ENCODE data around the gene FSIP1. TPM values are rescaled to one million over a fixed set of nuclear protein-coding genes. Genes with fewer than 3 reads are reported as not detected.
A peak's percentile ranks its signal among the peaks of the same experiment; 100 is the strongest.

Gene FSIP1
- total RNA-seq, 1 donor from 2014 or later: 0.53 TPM

DNA sequence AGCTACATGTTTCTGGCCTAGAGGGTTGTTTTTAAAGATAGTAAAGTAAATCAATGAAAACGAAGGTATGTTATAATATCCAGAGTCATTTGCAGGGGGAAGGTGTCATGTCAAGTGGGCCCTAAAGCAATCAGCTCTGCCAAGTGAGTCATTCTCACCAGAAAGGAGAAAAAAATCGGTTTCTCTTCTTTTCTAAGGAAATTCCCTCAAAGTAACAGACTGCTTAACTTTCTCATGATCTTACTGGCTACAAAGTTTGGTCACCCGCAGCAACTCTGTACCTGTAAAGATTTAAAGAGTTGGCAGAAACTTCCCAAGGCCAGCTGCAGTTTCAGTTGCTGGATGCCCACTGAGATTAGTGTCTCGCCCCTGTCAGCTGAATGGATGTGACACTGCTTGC lies 5.5 kb upstream of the FSIP1 start:
- H3K27me3 Mint-ChIP-seq: no peaks in the 10 kb centered on the region
- intact Hi-C loops (cut with micrococcal nuclease): loop anchor here (5.0 to 10.0 kb wide), 2 partner anchors 189 to 647 kb away; no protein-coding TSS in a partner anchor
- peaks cover 7% of the 10 kb centered on the region for H3K36me3 Mint-ChIP-seq (ENCODE audit: low read depth)
- H3K4me3 Mint-ChIP-seq: no peak overlapping the region
- DNase-seq (no peak), ATAC-seq (ENCODE audit: low read depth) (no peak)
- POLR2A ChIA-PET: no interaction called here
- no peaks in the 10 kb centered on the region for H3K9me3 Mint-ChIP-seq
- CTCF ChIA-PET: interaction anchor here (1.3 to 2.6 kb wide), 7 partner anchors 11 to 550 kb away, joined by 4 to 13 read pairs (median 6); no protein-coding TSS in a partner anchor
- H3K27ac Mint-ChIP-seq: no peak overlapping the region
- TF ChIP-seq, protein P1, sequence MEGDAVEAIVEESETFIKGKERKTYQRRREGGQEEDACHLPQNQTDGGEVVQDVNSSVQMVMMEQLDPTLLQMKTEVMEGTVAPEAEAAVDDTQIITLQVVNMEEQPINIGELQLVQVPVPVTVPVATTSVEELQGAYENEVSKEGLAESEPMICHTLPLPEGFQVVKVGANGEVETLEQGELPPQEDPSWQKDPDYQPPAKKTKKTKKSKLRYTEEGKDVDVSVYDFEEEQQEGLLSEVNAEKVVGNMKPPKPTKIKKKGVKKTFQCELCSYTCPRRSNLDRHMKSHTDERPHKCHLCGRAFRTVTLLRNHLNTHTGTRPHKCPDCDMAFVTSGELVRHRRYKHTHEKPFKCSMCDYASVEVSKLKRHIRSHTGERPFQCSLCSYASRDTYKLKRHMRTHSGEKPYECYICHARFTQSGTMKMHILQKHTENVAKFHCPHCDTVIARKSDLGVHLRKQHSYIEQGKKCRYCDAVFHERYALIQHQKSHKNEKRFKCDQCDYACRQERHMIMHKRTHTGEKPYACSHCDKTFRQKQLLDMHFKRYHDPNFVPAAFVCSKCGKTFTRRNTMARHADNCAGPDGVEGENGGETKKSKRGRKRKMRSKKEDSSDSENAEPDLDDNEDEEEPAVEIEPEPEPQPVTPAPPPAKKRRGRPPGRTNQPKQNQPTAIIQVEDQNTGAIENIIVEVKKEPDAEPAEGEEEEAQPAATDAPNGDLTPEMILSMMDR (IDR thresholded peaks at IDR 0.05): no peak
- peaks cover 30% of the 10 kb centered on the region for H3K4me1 Mint-ChIP-seq

DNA sequence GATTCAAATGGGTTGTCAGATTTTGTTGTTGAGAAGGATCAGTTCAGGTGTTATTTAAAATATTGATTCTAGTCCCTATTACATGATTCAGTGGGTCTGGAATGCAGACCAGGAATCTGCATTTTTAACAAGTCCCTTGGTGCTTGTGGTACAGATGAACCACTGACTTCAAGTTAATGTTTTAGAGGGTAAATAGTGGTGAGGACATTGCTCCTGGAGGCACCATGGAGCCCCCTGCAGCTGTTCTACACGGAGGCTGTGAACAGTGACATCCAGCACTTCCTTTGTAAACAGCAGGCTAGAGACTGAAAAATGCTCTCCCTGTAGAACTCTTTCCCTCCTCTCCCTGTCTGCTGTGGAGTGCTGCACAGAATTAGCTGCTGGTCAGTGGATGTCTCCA lies 4.8 kb upstream of the FSIP1 start:
- no peaks in the 10 kb centered on the region for H3K27me3 Mint-ChIP-seq
- H3K9me3 Mint-ChIP-seq: no peaks in the 10 kb centered on the region
- peaks cover 12% of the 10 kb centered on the region for H3K36me3 Mint-ChIP-seq (ENCODE audit: low read depth)
- TF ChIP-seq, protein P1 (IDR thresholded peaks at IDR 0.05): no peak
- ATAC-seq (ENCODE audit: low read depth) (no peak), DNase-seq (no peak)
- H3K4me3 Mint-ChIP-seq: no peak overlapping the region
- no peak overlapping the region for H3K27ac Mint-ChIP-seq
- ChIA-PET POLR2A (no interaction called here), CTCF (interaction anchor here (1.3 to 2.6 kb wide), 6 partner anchors 31 to 551 kb away, joined by 4 to 13 read pairs (median 7); no protein-coding TSS in a partner anchor)
- intact Hi-C loops (cut with micrococcal nuclease): loop anchor here (5.0 to 10.0 kb wide), 2 partner anchors 190 to 647 kb away; no protein-coding TSS in a partner anchor
- peaks cover 33% of the 10 kb centered on the region for H3K4me1 Mint-ChIP-seq

DNA sequence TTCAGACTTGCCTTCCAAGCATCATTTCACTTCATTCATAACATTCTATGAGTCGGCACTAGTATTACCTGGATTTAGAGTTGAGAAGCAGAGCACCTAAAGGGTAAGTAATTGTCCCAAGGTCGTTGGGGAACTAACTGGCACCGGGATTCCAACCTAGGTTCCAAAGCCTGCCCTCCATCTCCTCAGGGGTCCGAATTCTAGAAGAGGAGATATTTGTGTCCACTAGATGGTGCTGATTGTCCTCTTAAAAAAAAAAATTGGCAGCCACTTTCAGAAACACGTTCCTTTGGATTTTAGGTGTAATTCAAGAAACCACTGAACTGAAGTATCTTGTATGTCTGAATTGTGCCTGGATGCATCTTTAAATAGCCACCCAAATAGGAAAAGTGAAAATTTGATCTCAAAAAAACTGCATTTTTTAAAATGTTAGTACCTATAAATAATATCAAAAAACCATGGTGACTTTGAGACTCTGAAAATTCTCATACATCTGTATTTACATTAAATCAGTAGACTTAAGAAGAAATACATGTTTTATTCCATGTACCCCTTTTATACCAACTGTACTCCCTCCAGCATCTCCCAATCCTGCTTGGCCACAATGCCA lies 3.9 kb upstream of the FSIP1 start:
- peaks cover 41% of the 10 kb centered on the region for H3K4me1 Mint-ChIP-seq
- no peaks in the 10 kb centered on the region for H3K27me3 Mint-ChIP-seq
- no peak overlapping the region for H3K4me3 Mint-ChIP-seq
- no peak overlapping the region for H3K27ac Mint-ChIP-seq
- POLR2A ChIA-PET: no interaction called here
- H3K9me3 Mint-ChIP-seq: no peaks in the 10 kb centered on the region
- peaks cover 14% of the 10 kb centered on the region for H3K36me3 Mint-ChIP-seq (ENCODE audit: low read depth)
- DNase-seq: no peak
- no peak for ATAC-seq (ENCODE audit: low read depth)
- TF ChIP-seq, protein P1 (IDR thresholded peaks at IDR 0.05): no peak
- CTCF ChIA-PET: interaction anchor here (1.8 to 2.3 kb wide), 2 partner anchors 431 to 487 kb away, joined by 6 to 14 read pairs; no protein-coding TSS in a partner anchor
- intact Hi-C loops (cut with micrococcal nuclease): loop anchor here (1.0 to 10.0 kb wide), 6 partner anchors 89 to 648 kb away; no protein-coding TSS in a partner anchor

DNA sequence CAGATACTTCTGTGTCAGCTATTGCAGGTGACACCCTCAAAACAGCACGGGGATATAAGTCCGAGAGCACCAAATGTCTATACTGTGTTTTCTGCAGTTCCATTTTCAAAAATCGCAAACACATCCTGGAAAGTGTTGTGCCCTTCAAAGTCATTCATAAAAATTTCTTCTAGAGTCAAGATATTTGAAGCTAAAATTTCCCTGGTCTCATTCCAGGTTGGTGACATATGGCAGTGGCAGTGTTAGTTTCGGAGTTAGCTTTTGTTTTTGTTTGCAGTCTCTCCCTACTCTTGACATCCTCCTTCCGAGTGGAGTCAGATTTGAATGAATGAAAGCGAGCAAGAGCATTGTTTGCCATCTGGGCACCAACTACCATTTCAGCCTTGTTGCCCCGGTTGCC lies 3.2 kb upstream of the FSIP1 start:
- ChIA-PET POLR2A (no interaction called here), CTCF (interaction anchor here (0.8 to 2.3 kb wide), 4 partner anchors 29 to 493 kb away, joined by 3 to 14 read pairs (median 4); no protein-coding TSS in a partner anchor)
- Mint-ChIP-seq H3K9me3 (no peaks in the 10 kb centered on the region), H3K27ac (no peak overlapping the region), H3K27me3 (no peaks in the 10 kb centered on the region), H3K36me3 (ENCODE audit: low read depth) (peaks cover 14% of the 10 kb centered on the region), H3K4me3 (no peak overlapping the region), H3K4me1 (peaks cover 44% of the 10 kb centered on the region)
- TF ChIP-seq, protein P1 (IDR thresholded peaks at IDR 0.05): no peak
- ATAC-seq (ENCODE audit: low read depth): no peak
- intact Hi-C loops (cut with micrococcal nuclease): loop anchor here (1.0 to 10.0 kb wide), 6 partner anchors 89 to 649 kb away; no protein-coding TSS in a partner anchor
- no peak for DNase-seq

DNA sequence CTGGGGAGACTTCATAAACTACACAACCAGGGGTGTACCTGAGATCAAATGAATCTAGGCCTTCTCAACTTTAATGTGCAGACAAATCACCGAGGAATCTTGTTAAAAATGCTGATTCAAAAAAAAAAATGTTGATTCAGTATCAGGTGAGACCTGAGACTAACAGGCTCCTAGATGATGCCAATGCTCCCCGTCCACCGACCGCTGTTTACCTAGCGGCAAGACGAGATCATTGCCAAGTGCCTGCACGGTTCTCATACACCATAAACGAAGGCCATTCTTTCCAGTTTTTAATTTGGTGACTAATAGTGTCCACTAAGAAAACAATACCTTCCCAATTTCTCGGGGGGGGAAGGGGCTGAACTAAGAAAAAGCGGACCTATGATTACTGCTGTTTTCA lies 2.5 kb upstream of the FSIP1 start:
- Mint-ChIP-seq H3K4me1 (peaks cover 44% of the 10 kb centered on the region), H3K27ac (peak overlapping the region; percentile 46), H3K9me3 (no peaks in the 10 kb centered on the region), H3K27me3 (no peaks in the 10 kb centered on the region), H3K36me3 (ENCODE audit: low read depth) (peaks cover 14% of the 10 kb centered on the region), H3K4me3 (no peak overlapping the region)
- CTCF ChIA-PET: interaction anchor here (0.8 to 2.3 kb wide), 5 partner anchors 28 to 494 kb away, joined by 3 to 14 read pairs (median 5); no protein-coding TSS in a partner anchor
- no peak for DNase-seq
- TF ChIP-seq, protein P1 (IDR thresholded peaks at IDR 0.05): no peak
- no peak for ATAC-seq (ENCODE audit: low read depth)
- intact Hi-C loops (cut with micrococcal nuclease): loop anchor here (5.0 to 10.0 kb wide), 2 partner anchors 192 to 650 kb away; no protein-coding TSS in a partner anchor
- POLR2A ChIA-PET: no interaction called here
